ENCODE results near the gene CDC23. TPM values are rescaled to one million over a fixed set of nuclear protein-coding genes. Genes with fewer than 3 reads are reported as not detected.
A peak's percentile ranks its signal among the peaks of the same experiment; 100 is the strongest.
"Not testable (repeated sequence)": the region's sequence is repeated elsewhere in the genome, so short reads cannot be mapped to it uniquely, and the experiment has no call there.

Gene CDC23
- total and polyA plus RNA-seq, 2 donors: 20.1 to 44.1 TPM

GRCh38 chr5:138234651-138235050 is 21.5 kb upstream of the CDC23 start:
- WGBS: 89% methylated on average over 2 of the region's 2 CpGs
- Histone ChIP-seq H3K27ac (ENCODE audit: low read depth) (no peak overlapping the region), H3K4me1 (ENCODE audit: insufficient read depth) (no peaks in the 10 kb centered on the region), H3K36me3 (ENCODE audit: insufficient read depth) (no peaks in the 10 kb centered on the region), H3K4me3 (ENCODE audit: low read depth, low read length) (no peak overlapping the region)
- DNase-seq (ENCODE audit: extremely low spot score): no peak

- WGBS: 74% methylated on average over 2 of the region's 2 CpGs
- H3K36me3 ChIP-seq (ENCODE audit: insufficient read depth): no peaks in the 10 kb centered on the region
- H3K4me1 ChIP-seq (ENCODE audit: insufficient read depth): no peaks in the 10 kb centered on the region
- no peak for DNase-seq (ENCODE audit: extremely low spot score)
- H3K4me3 ChIP-seq (ENCODE audit: low read depth, low read length): no peak overlapping the region
- no peak overlapping the region for H3K27ac ChIP-seq (ENCODE audit: low read depth)
Measured at GRCh38 chr5:138233280-138233679, 20.2 kb upstream of the CDC23 start.

- Histone ChIP-seq H3K4me3 (ENCODE audit: low read depth, low read length) (no peak overlapping the region), H3K36me3 (ENCODE audit: insufficient read depth) (no peaks in the 10 kb centered on the region), H3K27ac (ENCODE audit: low read depth) (no peak overlapping the region), H3K4me1 (ENCODE audit: insufficient read depth) (no peaks in the 10 kb centered on the region)
- DNase-seq (ENCODE audit: extremely low spot score): no peak
- WGBS: 50% methylated on average over 7 of the region's 7 CpGs
Measured at GRCh38 chr5:138230981-138231589, 18.0 kb upstream of the CDC23 start.

- Histone ChIP-seq H3K36me3 (ENCODE audit: insufficient read depth) (no peaks in the 10 kb centered on the region), H3K4me1 (ENCODE audit: insufficient read depth) (no peaks in the 10 kb centered on the region), H3K27ac (ENCODE audit: low read depth) (no peak overlapping the region), H3K4me3 (ENCODE audit: low read depth, low read length) (no peak overlapping the region)
- no peak for DNase-seq (ENCODE audit: extremely low spot score)
Measured at GRCh38 chr5:138230261-138230660, 17.1 kb upstream of the CDC23 start.

GRCh38 chr5:138229387-138229786 is 16.3 kb upstream of the CDC23 start:
- 73% methylated on average over 6 of the region's 6 CpGs for WGBS
- H3K4me3 ChIP-seq (ENCODE audit: low read depth, low read length): no peak overlapping the region
- DNase-seq (ENCODE audit: extremely low spot score): no peak
- H3K36me3 ChIP-seq (ENCODE audit: insufficient read depth): no peaks in the 10 kb centered on the region
- H3K4me1 ChIP-seq (ENCODE audit: insufficient read depth): no peaks in the 10 kb centered on the region
- H3K27ac ChIP-seq (ENCODE audit: low read depth): no peak overlapping the region

- no peaks in the 10 kb centered on the region for H3K36me3 ChIP-seq (ENCODE audit: insufficient read depth)
- H3K27ac ChIP-seq (ENCODE audit: low read depth): no peak overlapping the region
- DNase-seq (ENCODE audit: extremely low spot score): no peak
- no peaks in the 10 kb centered on the region for H3K4me1 ChIP-seq (ENCODE audit: insufficient read depth)
- no peak overlapping the region for H3K4me3 ChIP-seq (ENCODE audit: low read depth, low read length)
Measured at GRCh38 chr5:138226910-138227309, 13.8 kb upstream of the CDC23 start.

- Histone ChIP-seq H3K36me3 (ENCODE audit: insufficient read depth) (no peaks in the 10 kb centered on the region), H3K4me1 (ENCODE audit: insufficient read depth) (no peaks in the 10 kb centered on the region), H3K4me3 (ENCODE audit: low read depth, low read length) (no peak overlapping the region), H3K27ac (ENCODE audit: low read depth) (no peak overlapping the region)
- no peak for DNase-seq (ENCODE audit: extremely low spot score)
- 83% methylated on average over 6 of the region's 6 CpGs for WGBS
Measured at GRCh38 chr5:138224712-138225111, 11.6 kb upstream of the CDC23 start.

GRCh38 chr5:138223532-138223931 is 10.4 kb upstream of the CDC23 start:
- H3K4me3 ChIP-seq (ENCODE audit: low read depth, low read length): no peak overlapping the region
- no peaks in the 10 kb centered on the region for H3K36me3 ChIP-seq (ENCODE audit: insufficient read depth)
- no peaks in the 10 kb centered on the region for H3K4me1 ChIP-seq (ENCODE audit: insufficient read depth)
- H3K27ac ChIP-seq (ENCODE audit: low read depth): no peak overlapping the region
- no peak for DNase-seq (ENCODE audit: extremely low spot score)
- WGBS: 95% methylated on average over 1 of the region's 1 CpG

- WGBS: 91% methylated on average over 2 of the region's 2 CpGs
- Histone ChIP-seq H3K4me1 (ENCODE audit: insufficient read depth) (no peaks in the 10 kb centered on the region), H3K27ac (ENCODE audit: low read depth) (no peak overlapping the region), H3K36me3 (ENCODE audit: insufficient read depth) (no peaks in the 10 kb centered on the region), H3K4me3 (ENCODE audit: low read depth, low read length) (no peak overlapping the region)
- no peak for DNase-seq (ENCODE audit: extremely low spot score)
Measured at GRCh38 chr5:138216799-138217198, 3.7 kb upstream of the CDC23 start.

GRCh38 chr5:138212828-138213160 is 329 bp downstream of the CDC23 start:
- DNase-seq (ENCODE audit: extremely low spot score): no peak
- H3K36me3 ChIP-seq (ENCODE audit: insufficient read depth): peaks cover 2% of the 10 kb centered on the region
- H3K27ac ChIP-seq (ENCODE audit: low read depth): no peak overlapping the region
- peak overlapping the region; percentile 92 for H3K4me3 ChIP-seq (ENCODE audit: low read depth, low read length)
- no peaks in the 10 kb centered on the region for H3K4me1 ChIP-seq (ENCODE audit: insufficient read depth)
- WGBS: under 1% methylated on average over 8 of the region's 8 CpGs

- H3K4me3 ChIP-seq (ENCODE audit: low read depth, low read length): no peak overlapping the region
- peaks cover 2% of the 10 kb centered on the region for H3K36me3 ChIP-seq (ENCODE audit: insufficient read depth)
- no peak overlapping the region for H3K27ac ChIP-seq (ENCODE audit: low read depth)
- 93% methylated on average over 3 of the region's 3 CpGs for WGBS
- no peak for DNase-seq (ENCODE audit: extremely low spot score)
- H3K4me1 ChIP-seq (ENCODE audit: insufficient read depth): no peaks in the 10 kb centered on the region
Measured at GRCh38 chr5:138210985-138211384, 2.1 kb downstream of the CDC23 start.

GRCh38 chr5:138193859-138194258 is 19.3 kb downstream of the CDC23 start:
- H3K4me3 ChIP-seq (ENCODE audit: low read depth, low read length); H3K4me1 ChIP-seq (ENCODE audit: insufficient read depth); DNase-seq (ENCODE audit: extremely low spot score); H3K27ac ChIP-seq (ENCODE audit: low read depth); H3K36me3 ChIP-seq (ENCODE audit: insufficient read depth): not testable (repeated sequence)
- WGBS: 90% methylated on average over 8 of the region's 8 CpGs

- Histone ChIP-seq H3K27ac (ENCODE audit: low read depth) (no peak overlapping the region), H3K4me1 (ENCODE audit: insufficient read depth) (no peaks in the 10 kb centered on the region), H3K4me3 (ENCODE audit: low read depth, low read length) (no peak overlapping the region), H3K36me3 (ENCODE audit: insufficient read depth) (peaks cover 8% of the 10 kb centered on the region)
- 94% methylated on average over 3 of the region's 3 CpGs for WGBS
- no peak for DNase-seq (ENCODE audit: extremely low spot score)
Measured at GRCh38 chr5:138192826-138193225, 20.3 kb downstream of the CDC23 start.

GRCh38 chr5:138188626-138189025 is 24.5 kb downstream of the CDC23 start:
- Histone ChIP-seq H3K4me1 (ENCODE audit: insufficient read depth) (no peaks in the 10 kb centered on the region), H3K4me3 (ENCODE audit: low read depth, low read length) (no peak overlapping the region), H3K27ac (ENCODE audit: low read depth) (no peak overlapping the region), H3K36me3 (ENCODE audit: insufficient read depth) (peaks cover 5% of the 10 kb centered on the region)
- DNase-seq (ENCODE audit: extremely low spot score): no peak
- 79% methylated on average over 3 of the region's 3 CpGs for WGBS

GRCh38 chr5:138186002-138186447 is 27.1 kb downstream of the CDC23 start:
- peaks cover 5% of the 10 kb centered on the region for H3K36me3 ChIP-seq (ENCODE audit: insufficient read depth)
- no peak overlapping the region for H3K4me3 ChIP-seq (ENCODE audit: low read depth, low read length)
- H3K27ac ChIP-seq (ENCODE audit: low read depth): no peak overlapping the region
- DNase-seq (ENCODE audit: extremely low spot score): no peak
- no peaks in the 10 kb centered on the region for H3K4me1 ChIP-seq (ENCODE audit: insufficient read depth)
- WGBS: 84% methylated on average over 2 of the region's 2 CpGs

All from urinary bladder (tissue), 4 donors.